Measurements from ENCODE around the gene CRIP1. TPM values are rescaled to one million over a fixed set of nuclear protein-coding genes. Genes with fewer than 3 reads are reported as not detected.

The CRIP1 gene
- polyA plus RNA-seq, 1 donor (not counting 4 experiments of a cell fraction or from before 2014, with no cell fraction given): 1.7 TPM

GRCh38 chr14:105467249-105467941, 19.3 kb upstream of the CRIP1 start:
- Histone ChIP-seq H3K9me3 (ENCODE audit: control insufficient read depth, low read depth, low read length) (no peaks in the 10 kb centered on the region), H3K79me2 (ENCODE audit: control insufficient read depth, insufficient read depth, low read length) (no peaks in the 10 kb centered on the region), H3K4me1 (ENCODE audit: control insufficient read depth, extremely low read depth, insufficient read depth, low read length) (peaks cover 5% of the 10 kb centered on the region), H3K27ac (ENCODE audit: control insufficient read depth, insufficient read depth, low read length) (no peak overlapping the region), H3K27me3 (ENCODE audit: control insufficient read depth, extremely low read depth, insufficient read depth, low read length) (no peaks in the 10 kb centered on the region), H2AFZ (ENCODE audit: control insufficient read depth, low read length) (no peak overlapping the region), H3K36me3 (ENCODE audit: control insufficient read depth in 2 of 2, extremely low read depth in 1 of 2, insufficient read depth in 2 of 2, low read length in 2 of 2) (peaks cover 0 to 24% of the 10 kb centered on the region in 2 experiments), H3K9ac (ENCODE audit: control insufficient read depth, extremely low read depth, insufficient read depth, low read length) (no peak overlapping the region), H3K9me1 (ENCODE audit: control insufficient read depth, extremely low read depth, insufficient read depth, low read length) (no peaks in the 10 kb centered on the region), H3K4me2 (ENCODE audit: control insufficient read depth, extremely low read depth, insufficient read depth, low read depth, low read length) (no peak overlapping the region), H4K20me1 (ENCODE audit: control insufficient read depth, extremely low read depth, insufficient read depth, low read length) (no peaks in the 10 kb centered on the region), H3K4me3 (ENCODE audit: control insufficient read depth in 2 of 3, extremely low read depth in 1 of 3, insufficient read depth in 2 of 3, low read depth in 1 of 3, low read length in 3 of 3) (no peak overlapping the region)
- FAIRE-seq: no peak
- no peak for DNase-seq (ENCODE audit: low read depth, low spot score)
- TF ChIP-seq CTCF (optimal IDR thresholded peaks at IDR 0.05 in 1 of 3, IDR thresholded peaks at IDR 0.05 in 1 of 3, conservative IDR thresholded peaks at IDR 0.05 in 1 of 3; ENCODE audit: extremely low read depth in 1 of 3, insufficient read depth in 2 of 3, low read length in 3 of 3) (no peak), EZH2 (IDR thresholded peaks at IDR 0.05; ENCODE audit: low read length) (no peak)
- dilution Hi-C loops (cut with MboI; ENCODE audit: extremely low pct_ligation_motif_present, low sequenced_read_pairs): no loop called here

GRCh38 chr14:105467942-105468471, 18.7 kb upstream of the CRIP1 start:
- no peaks in the 10 kb centered on the region for H4K20me1 ChIP-seq (ENCODE audit: control insufficient read depth, extremely low read depth, insufficient read depth, low read length)
- TF ChIP-seq EZH2 (IDR thresholded peaks at IDR 0.05; ENCODE audit: low read length): no peak
- TF ChIP-seq CTCF (optimal IDR thresholded peaks at IDR 0.05 in 1 of 3, IDR thresholded peaks at IDR 0.05 in 1 of 3, conservative IDR thresholded peaks at IDR 0.05 in 1 of 3; ENCODE audit: extremely low read depth in 1 of 3, insufficient read depth in 2 of 3, low read length in 3 of 3): no peak
- H3K79me2 ChIP-seq (ENCODE audit: control insufficient read depth, insufficient read depth, low read length): no peaks in the 10 kb centered on the region
- H3K36me3 ChIP-seq (ENCODE audit: control insufficient read depth in 2 of 2, extremely low read depth in 1 of 2, insufficient read depth in 2 of 2, low read length in 2 of 2): peaks cover 0 to 24% of the 10 kb centered on the region in 2 experiments
- H3K4me2 ChIP-seq (ENCODE audit: control insufficient read depth, extremely low read depth, insufficient read depth, low read depth, low read length): no peak overlapping the region
- H3K27me3 ChIP-seq (ENCODE audit: control insufficient read depth, extremely low read depth, insufficient read depth, low read length): no peaks in the 10 kb centered on the region
- H3K4me1 ChIP-seq (ENCODE audit: control insufficient read depth, extremely low read depth, insufficient read depth, low read length): peaks cover 5% of the 10 kb centered on the region
- H2AFZ ChIP-seq (ENCODE audit: control insufficient read depth, low read length): no peak overlapping the region
- H3K27ac ChIP-seq (ENCODE audit: control insufficient read depth, insufficient read depth, low read length): no peak overlapping the region
- DNase-seq (ENCODE audit: low read depth, low spot score) (no peak), FAIRE-seq (no peak)
- no peaks in the 10 kb centered on the region for H3K9me1 ChIP-seq (ENCODE audit: control insufficient read depth, extremely low read depth, insufficient read depth, low read length)
- no peaks in the 10 kb centered on the region for H3K9me3 ChIP-seq (ENCODE audit: control insufficient read depth, low read depth, low read length)
- no peak overlapping the region for H3K9ac ChIP-seq (ENCODE audit: control insufficient read depth, extremely low read depth, insufficient read depth, low read length)
- dilution Hi-C loops (cut with MboI; ENCODE audit: extremely low pct_ligation_motif_present, low sequenced_read_pairs): no loop called here
- H3K4me3 ChIP-seq (ENCODE audit: control insufficient read depth in 2 of 3, extremely low read depth in 1 of 3, insufficient read depth in 2 of 3, low read depth in 1 of 3, low read length in 3 of 3): no peak overlapping the region

Measured in keratinocyte (primary cell).